Measurements from ENCODE around the gene ROPN1B.

ROPN1B gene

DNA sequence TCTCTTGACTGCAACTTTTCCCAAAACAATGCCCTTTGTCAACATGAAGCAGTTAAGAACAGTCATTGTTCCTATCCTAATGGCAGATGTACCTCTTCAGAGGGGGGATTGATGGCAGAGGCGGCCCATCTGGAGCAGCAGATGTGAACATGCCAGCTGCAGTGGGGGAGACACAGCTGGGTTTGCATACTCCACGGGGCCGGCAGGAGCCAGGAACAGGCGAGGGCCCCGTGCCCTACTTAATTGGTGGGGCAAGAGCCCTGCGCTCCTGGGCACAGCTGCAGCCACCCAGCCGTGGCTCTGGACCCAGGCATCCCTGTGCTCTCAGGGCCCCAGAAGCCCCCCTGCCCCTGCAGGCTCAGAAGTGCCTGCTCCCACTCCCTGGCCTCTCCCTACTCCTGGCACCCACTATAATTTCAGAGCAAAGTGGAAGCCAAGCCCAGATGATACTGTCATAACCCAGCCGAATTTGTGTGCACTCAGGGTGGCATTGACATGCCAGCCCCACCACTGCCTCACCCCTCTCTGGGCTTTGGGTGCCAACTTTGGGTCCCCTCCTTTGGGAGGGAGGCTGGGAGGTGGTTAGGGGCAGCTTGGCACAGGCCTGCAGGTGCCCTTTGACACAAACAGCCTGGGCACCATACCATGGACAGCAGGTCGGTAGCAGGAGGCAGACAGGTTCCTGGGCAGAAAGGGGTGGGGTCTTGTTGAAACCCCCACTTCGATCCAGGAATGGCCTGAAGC lies 34.6 kb downstream of the ROPN1B start:
- Histone ChIP-seq H3K4me3 (ENCODE audit: insufficient read depth, low read length, poor library complexity, severe bottlenecking) (no peak overlapping the region), H3K9me2 (replicated peaks; ENCODE audit: insufficient read depth, low read length) (no peaks in the 10 kb centered on the region), H3K27me3 (ENCODE audit: low read length) (no peaks in the 10 kb centered on the region), H2AFZ (ENCODE audit: low read depth, low read length, severe bottlenecking) (no peak overlapping the region), H3K9me3 (ENCODE audit: insufficient read depth, low read length) (no peaks in the 10 kb centered on the region), H3K79me2 (ENCODE audit: insufficient read depth, low read length) (no peaks in the 10 kb centered on the region), H3K9ac (ENCODE audit: low read length) (no peak overlapping the region), H4K20me1 (ENCODE audit: low read depth, low read length) (no peaks in the 10 kb centered on the region), H3F3A (ENCODE audit: insufficient read depth) (no peaks in the 10 kb centered on the region), H3K36me3 (ENCODE audit: low read length) (no peaks in the 10 kb centered on the region), H3K27ac (ENCODE audit: low read depth, low read length) (no peak overlapping the region), H3K4me2 (ENCODE audit: low read depth, low read length, poor library complexity, severe bottlenecking) (no peak overlapping the region)
- no peak for TF ChIP-seq EZH2phosphoT487 (conservative IDR thresholded peaks at IDR 0.05; ENCODE audit: low read length)
- TF ChIP-seq, protein P1, sequence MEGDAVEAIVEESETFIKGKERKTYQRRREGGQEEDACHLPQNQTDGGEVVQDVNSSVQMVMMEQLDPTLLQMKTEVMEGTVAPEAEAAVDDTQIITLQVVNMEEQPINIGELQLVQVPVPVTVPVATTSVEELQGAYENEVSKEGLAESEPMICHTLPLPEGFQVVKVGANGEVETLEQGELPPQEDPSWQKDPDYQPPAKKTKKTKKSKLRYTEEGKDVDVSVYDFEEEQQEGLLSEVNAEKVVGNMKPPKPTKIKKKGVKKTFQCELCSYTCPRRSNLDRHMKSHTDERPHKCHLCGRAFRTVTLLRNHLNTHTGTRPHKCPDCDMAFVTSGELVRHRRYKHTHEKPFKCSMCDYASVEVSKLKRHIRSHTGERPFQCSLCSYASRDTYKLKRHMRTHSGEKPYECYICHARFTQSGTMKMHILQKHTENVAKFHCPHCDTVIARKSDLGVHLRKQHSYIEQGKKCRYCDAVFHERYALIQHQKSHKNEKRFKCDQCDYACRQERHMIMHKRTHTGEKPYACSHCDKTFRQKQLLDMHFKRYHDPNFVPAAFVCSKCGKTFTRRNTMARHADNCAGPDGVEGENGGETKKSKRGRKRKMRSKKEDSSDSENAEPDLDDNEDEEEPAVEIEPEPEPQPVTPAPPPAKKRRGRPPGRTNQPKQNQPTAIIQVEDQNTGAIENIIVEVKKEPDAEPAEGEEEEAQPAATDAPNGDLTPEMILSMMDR (IDR thresholded peaks at IDR 0.05; ENCODE audit: insufficient read depth, low read length, poor library complexity, severe bottlenecking) = no peak

DNA sequence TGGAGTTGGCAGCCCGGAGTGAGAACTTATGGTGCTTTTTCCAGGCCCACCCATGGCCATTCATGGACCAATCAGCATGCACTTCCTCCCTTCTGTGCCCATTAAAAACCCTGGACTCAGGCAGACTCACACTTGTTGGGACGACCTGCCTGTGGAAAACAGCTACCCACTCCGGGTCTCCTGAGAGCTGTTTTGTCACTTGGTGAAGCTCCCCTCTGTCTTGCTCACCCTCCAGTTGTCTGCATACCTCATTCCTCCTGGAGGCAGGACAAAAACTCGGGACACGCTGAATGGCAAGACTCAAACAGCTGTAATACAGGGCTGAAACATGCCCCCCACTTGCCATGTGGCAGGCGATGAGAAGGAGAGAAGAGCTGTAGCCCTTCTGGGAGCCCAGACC lies 35.2 kb downstream of the ROPN1B start:
- no peak overlapping the region for H3K9ac ChIP-seq (ENCODE audit: low read length)
- TF ChIP-seq, protein P1 (IDR thresholded peaks at IDR 0.05; ENCODE audit: insufficient read depth, low read length, poor library complexity, severe bottlenecking) = no peak
- TF ChIP-seq EZH2phosphoT487 (conservative IDR thresholded peaks at IDR 0.05; ENCODE audit: low read length) = no peak
- no peak overlapping the region for H3K27ac ChIP-seq (ENCODE audit: low read depth, low read length)
- no peaks in the 10 kb centered on the region for H4K20me1 ChIP-seq (ENCODE audit: low read depth, low read length)
- no peaks in the 10 kb centered on the region for H3F3A ChIP-seq (ENCODE audit: insufficient read depth)
- no peaks in the 10 kb centered on the region for H3K36me3 ChIP-seq (ENCODE audit: low read length)
- H3K9me3 ChIP-seq (ENCODE audit: insufficient read depth, low read length) = no peaks in the 10 kb centered on the region
- no peak overlapping the region for H3K4me2 ChIP-seq (ENCODE audit: low read depth, low read length, poor library complexity, severe bottlenecking)
- no peaks in the 10 kb centered on the region for H3K79me2 ChIP-seq (ENCODE audit: insufficient read depth, low read length)
- H3K9me2 ChIP-seq (replicated peaks; ENCODE audit: insufficient read depth, low read length) = no peaks in the 10 kb centered on the region
- H3K27me3 ChIP-seq (ENCODE audit: low read length) = no peaks in the 10 kb centered on the region
- no peak overlapping the region for H2AFZ ChIP-seq (ENCODE audit: low read depth, low read length, severe bottlenecking)
- no peak overlapping the region for H3K4me3 ChIP-seq (ENCODE audit: insufficient read depth, low read length, poor library complexity, severe bottlenecking)

DNA sequence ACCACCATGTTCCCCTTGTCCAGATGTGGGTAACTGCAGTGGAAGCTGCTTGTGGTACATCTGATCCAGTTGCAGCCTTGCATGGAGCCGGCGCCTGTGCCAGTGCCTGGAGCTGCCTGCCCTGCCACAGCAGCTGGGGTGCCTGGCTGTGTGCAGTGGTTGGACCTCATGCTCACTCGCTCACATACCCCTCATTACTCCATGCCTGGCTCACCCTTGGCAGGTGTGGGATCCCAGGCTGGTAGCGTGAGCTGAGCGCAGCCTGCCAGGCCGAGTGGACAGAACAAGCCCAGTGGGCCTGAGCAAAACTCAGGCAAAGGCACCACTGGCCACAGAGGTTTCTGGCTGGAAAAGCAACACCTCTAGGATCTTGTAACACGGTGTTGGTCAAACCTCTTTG lies 35.7 kb downstream of the ROPN1B start:
- H3K4me2 ChIP-seq (ENCODE audit: low read depth, low read length, poor library complexity, severe bottlenecking) = no peak overlapping the region
- no peak overlapping the region for H3K4me3 ChIP-seq (ENCODE audit: insufficient read depth, low read length, poor library complexity, severe bottlenecking)
- TF ChIP-seq, protein P1 (IDR thresholded peaks at IDR 0.05; ENCODE audit: insufficient read depth, low read length, poor library complexity, severe bottlenecking) = no peak
- TF ChIP-seq EZH2phosphoT487 (conservative IDR thresholded peaks at IDR 0.05; ENCODE audit: low read length) = no peak
- no peak overlapping the region for H3K9ac ChIP-seq (ENCODE audit: low read length)
- H3K27me3 ChIP-seq (ENCODE audit: low read length) = no peaks in the 10 kb centered on the region
- no peaks in the 10 kb centered on the region for H4K20me1 ChIP-seq (ENCODE audit: low read depth, low read length)
- H3K9me2 ChIP-seq (replicated peaks; ENCODE audit: insufficient read depth, low read length) = no peaks in the 10 kb centered on the region
- H2AFZ ChIP-seq (ENCODE audit: low read depth, low read length, severe bottlenecking) = no peak overlapping the region
- H3K27ac ChIP-seq (ENCODE audit: low read depth, low read length) = no peak overlapping the region
- no peaks in the 10 kb centered on the region for H3K36me3 ChIP-seq (ENCODE audit: low read length)
- no peaks in the 10 kb centered on the region for H3K79me2 ChIP-seq (ENCODE audit: insufficient read depth, low read length)
- H3F3A ChIP-seq (ENCODE audit: insufficient read depth) = no peaks in the 10 kb centered on the region
- H3K9me3 ChIP-seq (ENCODE audit: insufficient read depth, low read length) = no peaks in the 10 kb centered on the region
